Stimulated activated CD8-positive, alpha-beta memory T cell treated with anti-CD3 and anti-CD28 coated beads, Interleukin-2, amount 100 ng/mL, for 48 hours (primary cell): ENCODE results near the gene CIDEC.
"Not testable (repeated sequence)": the region's sequence is repeated elsewhere in the genome, so short reads cannot be mapped to it uniquely, and the experiment has no call there.

Experiments
- DNase-seq, 2 donors: peaks; one replicate each; pipeline ENCODE4 v3.0.0-alpha.2; 2020; ENCODE audit warnings: low read depth in 2 of 2

Gene CIDEC

GRCh38 chr3:9901967-9902366, 21.9 kb upstream of the CIDEC start:
- DNase-seq: peak in 1 of 2 donors; percentile 23

DNA sequence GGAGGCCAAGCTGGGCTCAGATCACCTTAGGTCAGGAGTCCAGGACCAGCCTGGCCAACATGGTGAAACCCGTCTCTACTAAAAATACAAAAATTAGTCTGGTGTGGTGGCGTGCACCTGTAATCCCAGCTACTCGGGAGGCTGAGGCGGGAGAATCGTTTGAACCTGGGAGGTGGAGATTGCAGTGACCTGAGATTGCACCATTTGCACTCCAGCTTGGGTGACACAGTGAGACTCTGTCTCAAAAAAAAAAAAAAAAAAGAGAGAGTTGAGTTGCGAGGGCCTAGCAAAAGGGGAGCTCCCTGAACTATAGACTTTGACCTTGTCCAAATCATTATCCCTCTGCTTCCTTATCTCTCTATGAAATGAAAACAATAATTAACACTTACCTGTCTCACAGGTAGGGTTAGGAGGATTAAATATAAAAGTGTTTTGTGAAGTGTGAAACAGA, 20.9 kb upstream of the CIDEC start:
- not testable (repeated sequence) for DNase-seq

DNA sequence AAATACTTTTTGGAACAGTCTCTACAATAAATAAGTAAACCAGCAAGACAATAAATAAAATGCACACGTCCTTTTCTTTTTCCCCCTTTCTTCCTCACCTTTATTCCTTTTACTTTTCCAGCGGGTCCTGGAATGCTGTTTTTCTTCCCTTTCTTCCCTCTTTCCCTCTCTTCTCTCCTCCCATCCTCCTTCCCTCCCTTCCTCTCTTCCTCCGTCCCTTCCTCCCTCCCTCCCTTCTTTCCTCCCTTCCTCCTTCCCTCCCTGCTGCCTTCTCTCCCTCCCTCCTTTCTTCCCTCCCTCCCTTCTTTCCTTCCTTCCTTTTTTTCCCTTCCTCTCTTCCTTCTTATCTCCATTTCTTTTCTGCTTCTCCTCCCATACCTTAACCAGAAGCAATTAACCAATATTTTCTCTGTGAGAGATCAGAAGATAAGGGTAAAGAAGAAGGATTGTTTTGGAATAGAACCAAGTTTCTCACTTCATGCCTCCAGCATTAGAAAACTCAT, 19.3 kb upstream of the CIDEC start:
- DNase-seq: no peak

GRCh38 chr3:9898467-9899241, 18.6 kb upstream of the CIDEC start:
- no peak for DNase-seq

- DNase-seq: no peak
Observed at GRCh38 chr3:9897408-9898372, 17.6 kb upstream of the CIDEC start.

DNA sequence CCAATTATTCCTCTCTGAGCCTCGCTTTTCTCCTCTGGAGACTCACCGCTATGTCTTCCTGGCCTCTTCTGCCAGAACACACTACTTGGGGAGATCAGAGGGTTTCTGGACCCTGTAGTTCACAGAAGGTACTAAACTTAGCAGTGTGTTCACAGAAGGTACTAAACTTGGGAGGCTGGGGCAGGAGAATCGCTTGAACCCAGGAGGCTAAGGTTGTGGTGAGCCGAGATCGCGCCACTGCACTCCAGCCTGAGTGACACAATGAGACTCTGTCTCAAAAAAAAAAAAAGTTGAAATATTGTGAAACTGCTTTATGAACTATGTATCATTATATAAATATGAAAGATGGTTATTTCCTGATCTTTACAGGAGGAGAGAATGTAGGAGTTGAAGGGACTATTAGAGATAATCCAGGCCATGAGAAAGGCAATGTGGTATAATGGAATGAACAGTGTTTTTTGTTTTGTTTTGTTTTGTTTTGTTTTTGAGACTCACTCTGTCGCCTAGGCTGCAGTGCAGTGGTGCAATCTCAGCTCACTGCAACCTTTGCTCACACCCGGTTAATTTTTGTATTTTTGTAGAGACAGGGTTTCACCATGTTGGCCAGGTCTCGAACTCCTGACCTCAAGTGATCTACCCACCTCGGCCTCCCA, 16.8 kb upstream of the CIDEC start:
- DNase-seq: not testable (repeated sequence)

- DNase-seq: not testable (repeated sequence)
Observed at GRCh38 chr3:9895715-9896114, 15.7 kb upstream of the CIDEC start.

GRCh38 chr3:9893739-9894138, 13.7 kb upstream of the CIDEC start:
- DNase-seq: no peak

DNA sequence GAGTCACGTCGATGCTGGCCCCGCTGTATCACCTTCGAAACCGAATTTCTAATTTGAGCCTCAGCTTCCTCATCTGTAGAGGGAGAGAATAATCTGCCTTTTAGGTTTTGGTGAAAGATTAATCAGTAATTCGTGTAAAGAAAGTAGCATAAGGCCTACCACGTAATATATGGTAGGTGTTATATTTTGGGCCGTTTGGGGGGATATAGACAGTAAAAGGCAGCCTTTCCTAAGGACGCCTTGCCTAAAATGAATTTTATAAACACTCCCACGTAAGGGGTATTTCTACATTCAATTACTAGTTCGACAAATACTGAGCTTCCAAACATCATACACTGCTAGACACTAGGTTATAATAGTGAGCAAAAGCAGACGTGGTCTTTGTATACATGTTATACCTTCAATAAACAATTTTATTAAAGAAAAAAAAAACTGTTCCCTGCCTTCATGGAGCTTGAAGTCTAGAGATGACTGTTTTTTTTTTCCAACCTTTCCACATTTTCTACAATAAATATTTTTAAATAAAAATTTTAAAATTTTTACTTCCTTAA, 11.1 kb upstream of the CIDEC start:
- DNase-seq: no peak

DNA sequence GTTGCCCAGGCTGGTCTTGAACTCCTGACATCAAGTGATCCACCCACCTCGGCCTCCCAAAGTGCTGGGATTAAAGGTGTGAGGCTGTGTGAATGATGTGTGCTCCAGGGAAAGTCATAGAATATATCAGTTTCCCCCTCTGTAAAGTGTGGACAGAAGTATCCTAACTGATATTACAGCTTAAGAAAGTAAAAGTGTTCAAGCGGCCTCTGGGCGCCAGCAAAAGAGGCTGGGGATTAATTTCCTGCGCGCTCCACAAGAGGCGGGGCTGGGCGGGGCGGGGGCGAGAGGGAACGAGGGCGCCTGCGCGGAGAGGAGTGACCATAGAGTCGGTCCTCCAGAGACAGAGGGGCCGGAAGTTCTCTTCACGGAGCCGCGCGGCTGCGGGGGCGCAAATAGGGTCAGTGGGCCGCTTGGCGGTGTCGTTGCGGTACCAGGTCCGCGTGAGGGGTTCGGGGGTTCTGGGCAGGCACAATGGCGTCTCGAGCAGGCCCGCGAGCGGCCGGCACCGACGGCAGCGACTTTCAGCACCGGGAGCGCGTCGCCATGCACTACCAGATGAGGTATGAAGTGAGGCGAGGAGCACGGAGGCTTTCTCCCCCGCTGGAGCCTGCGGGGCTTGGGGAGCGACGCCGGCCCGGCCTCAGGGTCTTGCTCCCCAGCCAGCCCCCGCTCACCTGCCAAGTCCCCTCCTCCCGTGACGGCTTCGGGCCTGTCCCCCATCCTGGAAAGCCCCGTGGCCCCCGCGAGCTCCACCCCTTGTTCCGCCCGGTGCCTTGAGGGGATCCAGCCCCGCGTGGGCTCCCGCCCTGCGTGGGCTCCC, 10.4 kb upstream of the CIDEC start, which contains the start of gene JAGN1:
TSS of gene JAGN1 (plus strand) at position 362 of the 823 bp plus-strand sequence. CDS start at position 475, 113 bp downstream.
- peak; percentile 80 to 92 for DNase-seq

- DNase-seq: no peak
Observed at GRCh38 chr3:9889405-9889804, 9.4 kb upstream of the CIDEC start.

DNA sequence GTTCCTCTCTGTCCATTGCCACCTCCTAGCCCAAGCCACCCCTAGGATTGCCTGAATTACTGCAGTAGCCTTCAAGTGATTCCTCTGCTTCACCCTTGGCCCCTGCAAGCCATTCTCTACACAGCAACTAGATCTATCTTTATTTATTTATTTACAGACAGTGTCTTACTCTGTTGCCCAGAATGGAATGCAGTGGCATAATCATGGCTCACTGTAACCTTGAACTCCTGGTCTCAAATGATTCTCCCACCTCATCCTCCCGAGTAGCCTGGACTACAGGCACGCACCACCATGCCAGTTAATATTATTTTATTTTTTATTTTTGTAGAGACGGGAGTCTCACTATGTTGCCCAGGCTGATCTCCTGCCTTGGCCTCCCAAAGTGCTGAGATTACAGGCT, 8.5 kb upstream of the CIDEC start:
- no peak for DNase-seq

DNA sequence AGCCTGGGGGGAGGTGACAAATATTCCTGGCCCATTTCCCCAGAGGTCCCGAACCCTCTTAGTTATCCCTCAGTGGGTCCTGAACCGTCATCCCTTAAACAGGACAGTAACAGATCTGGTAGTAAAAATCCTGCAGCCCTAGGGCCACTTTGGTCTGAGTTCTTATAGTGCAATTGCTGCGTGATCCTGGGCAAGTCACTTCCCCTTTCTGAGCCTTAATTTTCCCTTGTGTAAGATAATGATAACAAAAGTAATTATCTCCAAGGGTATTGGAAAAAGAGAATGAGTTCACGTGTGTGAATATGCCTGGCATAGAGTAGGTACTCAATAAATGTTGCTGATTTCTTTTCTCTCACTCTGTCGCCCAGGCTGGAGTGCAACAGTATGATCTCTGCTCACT, 7.4 kb upstream of the CIDEC start:
- DNase-seq: no peak

- no peak for DNase-seq
Observed at GRCh38 chr3:9886328-9886727, 6.3 kb upstream of the CIDEC start.

DNA sequence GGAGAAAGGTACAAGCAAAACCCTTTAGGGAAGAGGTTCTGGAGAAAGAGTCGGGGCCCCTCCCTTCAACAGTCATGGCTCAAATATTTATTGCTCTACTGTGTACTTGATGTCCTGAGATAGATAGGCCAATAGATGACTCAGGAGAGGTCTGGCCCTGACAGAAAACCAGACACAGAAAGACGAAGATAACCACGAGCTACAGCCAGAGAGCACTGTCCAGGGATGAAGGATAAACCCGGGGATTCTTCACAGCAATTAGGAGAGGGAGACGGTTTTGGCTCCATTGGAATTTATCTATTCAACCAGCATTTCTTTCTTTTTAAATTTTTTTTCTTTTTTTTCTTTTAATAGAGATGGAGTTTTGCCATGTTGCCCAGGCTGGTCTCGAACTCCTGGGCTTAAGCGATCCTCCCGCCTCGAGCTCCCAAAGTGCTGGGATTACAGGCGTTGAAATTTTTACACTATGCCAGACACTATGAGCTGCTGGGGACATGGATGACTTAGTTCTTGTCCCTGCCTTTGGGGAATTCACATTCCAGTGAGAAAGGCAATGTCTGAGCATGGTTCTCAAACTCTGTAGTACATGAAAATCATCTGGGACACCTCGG, 4.6 kb upstream of the CIDEC start:
- no peak for DNase-seq

- no peak for DNase-seq
Observed at GRCh38 chr3:9883706-9884554, 3.9 kb upstream of the CIDEC start.

DNA sequence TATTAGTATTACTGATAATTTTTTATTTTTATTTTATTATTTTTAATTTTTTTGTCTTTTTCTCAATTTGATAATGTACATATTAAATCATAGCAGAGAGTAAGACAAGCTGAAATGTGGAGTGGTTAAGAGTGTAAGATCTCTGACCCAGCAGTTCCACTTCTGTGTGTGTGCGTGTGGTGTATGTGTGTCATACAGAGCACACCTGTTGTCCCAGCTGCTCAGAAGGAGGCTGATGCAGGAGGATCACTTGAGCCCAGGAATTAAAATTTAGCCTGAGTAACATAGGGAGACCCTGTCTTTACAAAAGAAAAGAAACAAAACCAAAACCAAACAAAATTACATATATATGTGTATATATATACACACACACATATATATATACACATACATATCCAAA, 1.4 kb upstream of the CIDEC start:
- DNase-seq: no peak

DNA sequence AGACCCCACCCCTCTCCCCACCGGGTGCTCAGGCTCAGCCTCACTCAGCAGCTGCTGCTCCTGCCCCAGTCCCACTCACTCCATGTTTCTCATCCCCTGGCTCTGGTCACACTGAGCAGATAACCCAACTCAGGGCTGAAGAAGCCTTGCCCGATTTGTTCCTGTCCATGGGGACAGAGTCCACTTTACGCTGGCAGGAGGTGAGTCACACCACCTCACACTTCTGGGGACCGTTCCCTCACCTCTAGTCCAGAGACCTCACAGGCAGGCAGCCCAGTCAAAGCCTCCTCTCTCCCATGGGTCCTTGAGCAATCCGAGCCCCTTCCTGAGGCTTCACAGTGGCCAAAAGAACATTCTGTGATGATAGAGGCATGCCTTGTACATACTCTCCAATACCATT, 1.4 kb downstream of the CIDEC start:
- no peak for DNase-seq

- DNase-seq: peak in 1 of 2 donors; percentile 8
Observed at GRCh38 chr3:9876991-9877390, 3.1 kb downstream of the CIDEC start.
